Adipocyte (in vitro differentiated cells): ENCODE data around the gene VSTM1.

Source experiments
- DNase-seq: peaks from one replicate; pipeline ENCODE4 v3.0.0-alpha.2; 2015; ENCODE audit warnings: low read depth
- H3K27me3 ChIP-seq: replicated peaks from 2 replicates; pipeline ENCODE4 v1.7.0; 2013; ENCODE audit warnings: mild to moderate bottlenecking, low read length, moderate library complexity; ENCODE audit not compliant: control insufficient read depth, insufficient read depth
- H3K36me3 ChIP-seq: 2 replicates; pipeline ENCODE4 v1.7.0; 2013; ENCODE audit warnings: low read length, mild to moderate bottlenecking, moderate library complexity; ENCODE audit not compliant: control insufficient read depth, insufficient read depth, severe bottlenecking
- H3K4me1 ChIP-seq: 2 replicates; pipeline ENCODE4 v1.7.0; 2013; ENCODE audit warnings: mild to moderate bottlenecking, low read length, moderate library complexity; ENCODE audit not compliant: control insufficient read depth, insufficient read depth
- H3K4me3 ChIP-seq: 2 replicates; pipeline ENCODE4 v1.7.0; 2013; ENCODE audit warnings: mild to moderate bottlenecking, low read length, moderate library complexity
- H3K9ac ChIP-seq: 2 replicates; pipeline ENCODE4 v1.7.0; 2013; ENCODE audit warnings: mild to moderate bottlenecking, low read length, moderate library complexity
- H3K9me3 ChIP-seq: 2 replicates; pipeline ENCODE4 v1.7.0; 2013; ENCODE audit warnings: mild to moderate bottlenecking, low read length, moderate library complexity; ENCODE audit not compliant: control insufficient read depth

VSTM1 gene

DNA sequence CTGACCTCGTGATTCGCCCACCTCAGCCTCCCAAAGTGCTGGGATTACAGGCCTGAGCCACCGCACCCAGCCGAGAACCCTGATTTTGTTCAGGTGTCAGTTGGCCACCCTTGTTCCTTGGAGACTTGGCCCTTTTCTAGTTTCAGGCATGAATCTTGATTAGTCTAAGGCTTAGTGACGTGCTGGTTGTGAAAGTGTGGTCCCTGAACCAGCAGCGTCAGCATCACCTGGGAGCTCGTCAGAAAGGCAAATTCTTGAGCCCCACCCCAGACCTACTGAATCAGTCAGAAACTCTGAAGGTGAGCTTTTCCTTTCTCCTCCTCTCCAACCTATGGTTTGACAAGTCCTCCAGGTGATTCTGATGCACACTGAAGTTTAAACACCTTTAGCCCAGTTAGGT is 37.0 kb downstream of the VSTM1 start:
- Histone ChIP-seq H3K9me3 (no peaks in the 10 kb centered on the region), H3K36me3 (no peaks in the 10 kb centered on the region), H3K9ac (no peak overlapping the region), H3K4me3 (no peak overlapping the region), H3K27me3 (no peaks in the 10 kb centered on the region), H3K4me1 (peaks cover 4% of the 10 kb centered on the region)
- no peak for DNase-seq

GRCh38 chr19:54024660-54025059 is 39.0 kb downstream of the VSTM1 start:
- Histone ChIP-seq H3K4me1 (peaks cover 6% of the 10 kb centered on the region), H3K36me3 (no peaks in the 10 kb centered on the region), H3K9ac (no peak overlapping the region), H3K4me3 (no peak overlapping the region), H3K27me3 (no peaks in the 10 kb centered on the region), H3K9me3 (no peaks in the 10 kb centered on the region)
- DNase-seq, result no peak

DNA sequence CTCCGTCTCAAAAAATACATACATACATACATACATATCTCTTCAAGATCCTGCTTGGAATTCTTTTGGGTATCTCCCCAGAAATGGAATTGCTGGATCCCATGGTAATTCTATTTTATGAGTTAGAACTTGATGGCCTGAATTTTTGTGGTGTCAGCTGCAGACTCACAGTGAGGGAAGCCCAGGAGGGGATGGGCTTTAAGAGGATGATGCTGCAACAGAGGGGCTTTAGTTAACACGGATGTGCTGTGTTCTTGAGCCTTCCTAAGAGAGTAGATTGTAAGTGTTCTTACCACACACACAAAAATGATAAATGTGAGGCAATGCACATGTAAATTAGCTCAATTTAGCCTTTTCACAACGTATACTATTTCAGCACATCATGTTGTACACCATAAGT is 40.5 kb downstream of the VSTM1 start:
- no peak for DNase-seq

DNA sequence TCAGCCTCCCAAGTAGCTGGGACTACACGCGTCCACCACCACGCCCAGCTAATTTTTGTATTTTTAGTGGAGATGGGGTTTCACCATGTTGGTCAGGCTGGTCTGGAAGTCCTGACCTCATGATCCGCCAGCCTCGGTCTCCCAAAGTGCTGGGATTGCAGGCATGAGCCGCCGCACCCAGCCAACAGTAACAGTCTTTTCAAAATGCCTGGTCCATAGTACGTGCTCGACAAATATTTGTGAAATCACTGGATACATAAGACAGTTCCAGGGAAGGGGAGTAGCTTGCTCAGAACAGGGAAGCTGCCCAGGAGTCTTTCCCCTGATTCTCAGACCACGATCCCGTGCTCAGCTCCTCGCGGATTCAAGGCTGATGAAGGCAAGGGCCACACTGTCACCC is 41.8 kb downstream of the VSTM1 start:
- Histone ChIP-seq H3K4me1 (peaks cover 6% of the 10 kb centered on the region), H3K27me3 (no peaks in the 10 kb centered on the region), H3K9me3 (no peaks in the 10 kb centered on the region), H3K4me3 (no peak overlapping the region), H3K9ac (no peak overlapping the region), H3K36me3 (no peaks in the 10 kb centered on the region)
- no peak for DNase-seq

More for the DNA sequence above, 40.5 kb downstream of the VSTM1 start:
- H3K9me3 ChIP-seq, result no peaks in the 10 kb centered on the region
- H3K4me3 ChIP-seq, result no peak overlapping the region
- peaks cover 6% of the 10 kb centered on the region for H3K4me1 ChIP-seq
- no peaks in the 10 kb centered on the region for H3K36me3 ChIP-seq
- no peaks in the 10 kb centered on the region for H3K27me3 ChIP-seq
- no peak overlapping the region for H3K9ac ChIP-seq

- no peak overlapping the region for H3K9ac ChIP-seq
- DNase-seq, result no peak
- H3K27me3 ChIP-seq, result no peaks in the 10 kb centered on the region
- no peak overlapping the region for H3K4me3 ChIP-seq
- H3K36me3 ChIP-seq, result no peaks in the 10 kb centered on the region
- no peaks in the 10 kb centered on the region for H3K9me3 ChIP-seq
- H3K4me1 ChIP-seq, result peaks cover 6% of the 10 kb centered on the region
Measured at GRCh38 chr19:54021363-54021762, 42.3 kb downstream of the VSTM1 start.

DNA sequence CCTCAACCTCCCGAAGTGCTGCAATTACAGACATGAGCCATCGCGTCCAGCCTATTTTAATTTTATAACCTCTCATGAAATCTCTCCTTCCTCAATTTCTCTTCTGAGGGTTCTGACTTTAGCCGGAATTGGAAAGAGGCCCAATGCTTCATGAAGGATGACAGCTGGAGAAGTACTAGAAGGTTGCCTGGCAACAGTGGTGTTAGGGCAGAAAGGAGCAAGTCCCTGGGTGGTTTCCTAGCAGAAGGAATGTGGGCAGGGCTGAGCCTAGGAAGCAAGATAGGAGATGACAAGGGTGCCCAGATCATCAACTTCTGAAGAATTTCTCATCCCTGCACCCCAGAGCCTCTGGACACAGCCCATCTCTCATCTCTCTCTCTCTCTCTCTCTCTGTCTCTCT is 46.4 kb downstream of the VSTM1 start:
- DNase-seq, result no peak
- Histone ChIP-seq H3K4me1 (peaks cover 3% of the 10 kb centered on the region), H3K9me3 (no peaks in the 10 kb centered on the region), H3K27me3 (peaks cover 12% of the 10 kb centered on the region), H3K9ac (no peak overlapping the region), H3K4me3 (no peak overlapping the region), H3K36me3 (no peaks in the 10 kb centered on the region)

GRCh38 chr19:54014920-54015560 is 48.7 kb downstream of the VSTM1 start:
- Histone ChIP-seq H3K36me3 (no peaks in the 10 kb centered on the region), H3K4me3 (no peak overlapping the region), H3K9me3 (no peaks in the 10 kb centered on the region), H3K9ac (no peak overlapping the region), H3K4me1 (no peaks in the 10 kb centered on the region), H3K27me3 (peaks cover 12% of the 10 kb centered on the region)
- DNase-seq, result no peak

DNA sequence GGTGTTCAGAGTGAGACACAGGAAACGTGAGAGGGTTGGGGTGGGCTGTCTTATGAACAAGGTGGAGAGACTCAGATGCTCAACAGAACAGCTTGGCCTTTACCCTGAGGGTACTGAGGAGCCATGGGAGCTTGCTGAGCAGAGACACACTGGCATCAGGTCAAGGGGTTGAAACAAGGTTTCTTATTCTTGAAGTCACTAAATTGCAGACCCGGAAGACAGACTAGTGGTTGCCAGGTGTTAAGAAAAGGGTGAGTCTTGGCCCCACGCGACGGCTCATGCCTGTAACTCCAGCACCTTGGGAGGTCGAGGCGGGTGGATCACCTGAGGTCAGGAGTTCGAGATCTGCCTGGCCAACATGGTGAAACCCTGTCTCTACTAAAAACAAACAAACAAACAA is 49.8 kb downstream of the VSTM1 start:
- Histone ChIP-seq H3K9ac (no peak overlapping the region), H3K4me3 (no peak overlapping the region), H3K27me3 (peaks cover 12% of the 10 kb centered on the region), H3K36me3 (no peaks in the 10 kb centered on the region), H3K4me1 (no peaks in the 10 kb centered on the region), H3K9me3 (no peaks in the 10 kb centered on the region)
- DNase-seq, result no peak

DNA sequence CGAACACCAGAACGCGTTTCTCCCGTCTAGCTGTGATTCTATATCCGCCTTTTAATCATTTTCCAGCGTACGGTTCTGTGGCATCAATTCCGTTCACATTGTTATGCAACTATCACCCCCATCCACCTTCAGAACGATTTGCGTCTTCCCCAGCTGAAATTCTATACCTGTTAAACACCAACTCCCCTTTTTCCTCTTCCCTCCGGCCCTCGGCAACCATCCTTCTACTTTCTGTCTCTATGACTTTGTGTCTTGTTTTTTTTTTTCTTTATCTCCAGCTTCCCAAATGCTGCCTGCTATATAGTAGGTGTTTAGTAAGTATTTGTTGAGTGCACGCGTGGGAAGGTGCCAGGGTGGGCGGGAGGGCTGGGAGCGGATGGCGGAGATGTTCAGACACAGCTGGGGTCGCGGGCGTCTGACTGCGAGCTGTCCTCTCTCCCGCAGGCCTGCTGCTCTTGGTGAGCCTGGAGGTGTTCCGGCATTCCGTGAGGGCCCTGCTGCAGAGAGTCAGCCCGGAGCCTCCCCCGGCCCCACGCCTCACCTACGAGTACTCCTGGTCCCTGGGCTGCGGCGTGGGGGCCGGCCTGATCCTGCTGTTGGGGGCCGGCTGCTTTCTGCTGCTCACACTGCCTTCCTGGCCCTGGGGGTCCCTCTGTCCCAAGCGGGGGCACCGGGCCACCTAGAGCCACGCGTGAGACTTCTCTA is 52.0 kb downstream of the VSTM1 start:
- no peaks in the 10 kb centered on the region for H3K9me3 ChIP-seq
- no peak overlapping the region for H3K9ac ChIP-seq
- H3K36me3 ChIP-seq, result no peaks in the 10 kb centered on the region
- DNase-seq, result no peak
- peaks cover 12% of the 10 kb centered on the region for H3K27me3 ChIP-seq
- H3K4me3 ChIP-seq, result no peak overlapping the region
- H3K4me1 ChIP-seq, result no peaks in the 10 kb centered on the region

- DNase-seq, result no peak
- Histone ChIP-seq H3K4me1 (no peaks in the 10 kb centered on the region), H3K36me3 (no peaks in the 10 kb centered on the region)
Measured at GRCh38 chr19:54010474-54010873, 53.2 kb downstream of the VSTM1 start.

DNA sequence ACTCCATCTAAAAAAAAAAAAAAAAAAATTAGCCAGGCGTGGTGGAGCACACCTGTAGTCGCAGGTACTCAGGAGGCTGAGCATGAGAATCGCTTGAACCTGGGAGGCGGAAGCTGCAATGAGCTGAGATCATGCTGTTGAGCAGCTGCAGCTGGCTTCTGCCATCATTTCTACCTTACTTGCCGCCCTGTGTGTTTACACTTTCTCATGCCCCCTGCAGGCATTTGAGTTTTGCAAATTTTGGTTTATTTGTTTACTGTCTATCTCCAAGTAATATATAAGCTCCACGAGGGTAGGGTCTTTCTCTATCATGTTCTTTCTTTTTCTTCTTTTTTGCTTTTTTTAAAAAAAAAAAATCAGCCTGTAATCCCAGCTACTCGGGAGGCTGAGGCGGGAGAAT is 54.3 kb downstream of the VSTM1 start:
- no peak for DNase-seq
- Histone ChIP-seq H3K9me3 (no peaks in the 10 kb centered on the region), H3K4me1 (no peaks in the 10 kb centered on the region), H3K27me3 (peaks cover 4% of the 10 kb centered on the region), H3K4me3 (no peak overlapping the region), H3K36me3 (no peaks in the 10 kb centered on the region), H3K9ac (no peak overlapping the region)

More at GRCh38 chr19:54010474-54010873, 53.2 kb downstream of the VSTM1 start:
- no peaks in the 10 kb centered on the region for H3K9me3 ChIP-seq
- H3K9ac ChIP-seq, result no peak overlapping the region
- no peak overlapping the region for H3K4me3 ChIP-seq
- peaks cover 12% of the 10 kb centered on the region for H3K27me3 ChIP-seq
